Glutamatergic neuron (in vitro differentiated cells): Measurements from ENCODE around the gene TSPAN3. TPM values are rescaled to one million over a fixed set of nuclear protein-coding genes. Genes with fewer than 3 reads are reported as not detected.

Experiments
- DNase-seq: peaks from one replicate; pipeline ENCODE4 v3.0.0; 2022
- H3K27ac Mint-ChIP-seq: one replicate; pipeline ENCODE4 v1.8.0; 2020; ENCODE audit warnings: mild to moderate bottlenecking, mixed read lengths, inconsistent platforms; ENCODE audit not compliant: unreplicated experiment
- H3K27me3 Mint-ChIP-seq: one replicate; pipeline ENCODE4 v1.8.0; 2020; ENCODE audit warnings: mild to moderate bottlenecking, moderate library complexity, mixed read lengths, inconsistent platforms; ENCODE audit not compliant: unreplicated experiment
- H3K36me3 Mint-ChIP-seq: one replicate; pipeline ENCODE4 v1.8.0; 2020; ENCODE audit warnings: mild to moderate bottlenecking, mixed read lengths, inconsistent platforms; ENCODE audit not compliant: unreplicated experiment
- H3K4me1 Mint-ChIP-seq: one replicate; pipeline ENCODE4 v1.8.0; 2020; ENCODE audit warnings: mild to moderate bottlenecking, low read depth, mixed read lengths, inconsistent platforms; ENCODE audit not compliant: unreplicated experiment
- H3K4me3 Mint-ChIP-seq: one replicate; pipeline ENCODE4 v1.8.0; 2020; ENCODE audit warnings: mild to moderate bottlenecking, mixed read lengths, inconsistent platforms; ENCODE audit not compliant: unreplicated experiment
- H3K9me3 Mint-ChIP-seq: one replicate; pipeline ENCODE4 v1.8.0; 2020; ENCODE audit warnings: mild to moderate bottlenecking, moderate library complexity, mixed read lengths, inconsistent platforms; ENCODE audit not compliant: unreplicated experiment
- total RNA-seq: library from RNA; stranded (reverse); fragmentation: NEBNext Ultra II Directional; extraction: Animal tissue kit (Norgen Biotek cat#: 25700); gene quantifications from one replicate; pipeline ENCODE4 v1.2.1, GENCODE V29; 2021; ENCODE audit not compliant: unreplicated experiment
- TF ChIP-seq, protein P1 (sequence below): fragments of 200-600 bp; sonication (generic); IDR thresholded peaks from one replicate; pipeline ENCODE4 v1.5.0; 2021; ENCODE audit not compliant: partially characterized antibody, unreplicated experiment

Gene TSPAN3
- total RNA-seq, 1 donor from 2014 or later = 190 TPM

DNA sequence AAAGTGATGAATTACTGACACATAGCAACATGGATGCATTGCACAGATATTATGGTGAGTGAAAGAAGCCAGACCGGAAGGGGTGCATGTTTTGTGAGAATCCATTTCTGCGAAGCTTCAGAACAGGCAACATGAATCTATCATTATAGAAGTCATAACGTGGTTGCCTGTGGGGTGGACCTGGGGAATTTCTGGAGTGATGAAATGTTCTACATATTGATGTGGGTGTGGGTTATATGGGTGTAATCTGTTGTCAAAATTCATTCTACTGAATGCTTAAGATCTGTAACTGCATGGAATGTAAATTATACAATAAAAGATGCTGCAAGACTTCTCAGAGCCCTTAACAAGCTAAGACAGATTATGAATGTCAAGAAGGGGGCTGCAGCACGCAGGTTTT, 25.2 kb upstream of the TSPAN3 start:
- no peak overlapping the region for H3K27ac Mint-ChIP-seq

DNA sequence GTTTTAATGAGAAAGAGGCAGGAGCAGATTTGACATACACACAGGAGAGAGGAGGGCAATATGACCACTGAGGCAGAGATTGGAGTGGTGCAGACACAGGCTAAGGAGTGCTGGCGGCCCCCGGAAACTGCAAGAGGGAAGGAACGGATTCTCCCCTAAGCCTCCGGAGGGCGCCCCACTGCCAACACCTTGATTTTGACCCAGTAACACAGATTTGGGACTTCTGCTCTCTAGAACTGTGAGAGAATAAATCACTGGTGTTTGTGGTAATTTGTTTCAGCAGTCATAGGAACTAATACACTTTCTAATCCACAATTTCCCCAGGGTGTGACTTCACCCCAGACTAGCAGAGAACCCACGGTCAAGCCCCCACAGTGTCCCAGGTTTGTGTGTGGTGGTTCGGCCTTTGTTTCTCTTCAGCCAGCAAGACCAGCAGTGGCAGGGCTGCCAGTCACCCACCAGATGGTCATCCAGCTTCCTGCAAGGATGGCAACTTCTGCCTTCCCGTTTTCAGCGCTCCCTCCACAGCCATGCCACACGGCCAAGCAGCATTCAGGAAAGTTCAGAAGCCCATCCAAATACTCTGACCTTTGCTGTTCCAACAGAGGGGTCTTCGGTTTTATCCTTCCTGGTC, 23.6 kb upstream of the TSPAN3 start:
- no peak overlapping the region for H3K27ac Mint-ChIP-seq
- no peak for DNase-seq
- H3K9me3 Mint-ChIP-seq = no peaks in the 10 kb centered on the region
- TF ChIP-seq, protein P1, sequence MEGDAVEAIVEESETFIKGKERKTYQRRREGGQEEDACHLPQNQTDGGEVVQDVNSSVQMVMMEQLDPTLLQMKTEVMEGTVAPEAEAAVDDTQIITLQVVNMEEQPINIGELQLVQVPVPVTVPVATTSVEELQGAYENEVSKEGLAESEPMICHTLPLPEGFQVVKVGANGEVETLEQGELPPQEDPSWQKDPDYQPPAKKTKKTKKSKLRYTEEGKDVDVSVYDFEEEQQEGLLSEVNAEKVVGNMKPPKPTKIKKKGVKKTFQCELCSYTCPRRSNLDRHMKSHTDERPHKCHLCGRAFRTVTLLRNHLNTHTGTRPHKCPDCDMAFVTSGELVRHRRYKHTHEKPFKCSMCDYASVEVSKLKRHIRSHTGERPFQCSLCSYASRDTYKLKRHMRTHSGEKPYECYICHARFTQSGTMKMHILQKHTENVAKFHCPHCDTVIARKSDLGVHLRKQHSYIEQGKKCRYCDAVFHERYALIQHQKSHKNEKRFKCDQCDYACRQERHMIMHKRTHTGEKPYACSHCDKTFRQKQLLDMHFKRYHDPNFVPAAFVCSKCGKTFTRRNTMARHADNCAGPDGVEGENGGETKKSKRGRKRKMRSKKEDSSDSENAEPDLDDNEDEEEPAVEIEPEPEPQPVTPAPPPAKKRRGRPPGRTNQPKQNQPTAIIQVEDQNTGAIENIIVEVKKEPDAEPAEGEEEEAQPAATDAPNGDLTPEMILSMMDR = no peak
- H3K27me3 Mint-ChIP-seq = peaks cover 6% of the 10 kb centered on the region
- no peaks in the 10 kb centered on the region for H3K36me3 Mint-ChIP-seq
- H3K4me3 Mint-ChIP-seq = no peak overlapping the region
- peaks cover 20% of the 10 kb centered on the region for H3K4me1 Mint-ChIP-seq

More for the DNA sequence above, 25.2 kb upstream of the TSPAN3 start:
- peaks cover 20% of the 10 kb centered on the region for H3K4me1 Mint-ChIP-seq
- no peak overlapping the region for H3K4me3 Mint-ChIP-seq
- H3K9me3 Mint-ChIP-seq = no peaks in the 10 kb centered on the region
- DNase-seq = no peak
- peaks cover 6% of the 10 kb centered on the region for H3K27me3 Mint-ChIP-seq
- TF ChIP-seq, protein P1 = no peak
- H3K36me3 Mint-ChIP-seq = no peaks in the 10 kb centered on the region

DNA sequence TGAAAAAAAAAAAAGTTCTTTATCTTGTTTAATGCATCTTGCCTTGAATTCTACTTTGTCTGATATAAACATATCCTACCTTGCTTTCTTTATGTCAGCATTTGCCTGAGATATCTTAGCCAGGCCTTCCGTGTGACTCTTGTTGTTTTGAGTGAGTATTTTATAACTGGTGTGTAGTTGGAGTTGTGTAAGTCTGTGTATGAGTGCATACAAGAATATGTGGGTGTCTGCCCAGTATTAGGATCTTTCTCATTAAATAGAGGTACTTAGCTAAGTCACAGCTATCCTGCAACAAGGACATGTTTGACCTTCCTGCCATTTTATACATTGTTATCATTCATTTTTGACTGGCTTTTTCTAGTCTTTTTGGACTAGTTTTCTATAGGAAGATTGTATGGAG, 22.5 kb upstream of the TSPAN3 start:
- Mint-ChIP-seq H3K27ac (no peak overlapping the region), H3K9me3 (no peaks in the 10 kb centered on the region), H3K27me3 (peaks cover 7% of the 10 kb centered on the region), H3K4me1 (peaks cover 20% of the 10 kb centered on the region), H3K4me3 (no peak overlapping the region), H3K36me3 (no peaks in the 10 kb centered on the region)
- DNase-seq = no peak
- TF ChIP-seq, protein P1 = no peak

DNA sequence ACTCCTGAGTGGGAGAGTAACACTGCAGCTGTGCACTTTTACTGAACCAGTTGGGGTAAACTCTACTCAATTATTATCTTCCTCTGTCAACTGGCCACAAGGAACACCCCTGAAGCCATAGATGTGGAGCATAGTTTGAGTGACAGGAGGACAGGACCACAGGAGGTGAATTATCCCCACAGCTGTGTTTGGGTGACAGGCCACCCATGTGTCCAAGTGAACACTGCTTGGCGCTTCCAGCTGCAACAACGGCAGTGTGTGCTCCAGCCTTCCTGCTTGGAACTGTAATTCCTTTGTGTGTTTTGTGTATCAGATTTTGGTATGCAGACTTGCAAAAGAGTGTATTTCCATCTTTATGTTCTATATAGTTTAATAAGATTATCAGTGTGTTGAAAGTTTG, 20.2 kb upstream of the TSPAN3 start:
- no peak for DNase-seq
- H3K4me1 Mint-ChIP-seq = peaks cover 1% of the 10 kb centered on the region

DNA sequence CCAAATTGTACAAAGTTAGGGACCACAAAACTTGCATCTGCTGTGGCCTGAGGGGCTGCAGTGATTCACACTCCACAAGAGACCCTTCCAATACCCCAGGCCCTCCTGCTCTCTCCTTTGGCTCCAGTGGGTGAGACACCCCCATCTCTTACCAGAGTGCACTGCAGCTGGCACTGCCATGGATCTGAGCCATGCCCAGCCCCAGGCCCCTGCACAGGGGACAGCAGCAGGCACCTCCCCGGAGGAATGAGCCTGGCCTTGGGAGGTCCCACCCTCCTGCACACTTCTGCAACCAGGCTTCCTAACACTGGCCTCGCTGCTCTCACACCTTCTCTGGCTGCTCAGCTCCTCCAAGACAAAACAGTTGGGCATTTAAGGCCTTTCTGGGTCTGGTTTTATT, 16.3 kb upstream of the TSPAN3 start:
- Mint-ChIP-seq H3K9me3 (no peaks in the 10 kb centered on the region), H3K4me3 (no peak overlapping the region), H3K27me3 (peaks cover 5% of the 10 kb centered on the region), H3K36me3 (no peaks in the 10 kb centered on the region), H3K27ac (no peak overlapping the region), H3K4me1 (no peaks in the 10 kb centered on the region)
- TF ChIP-seq, protein P1 = no peak
- DNase-seq = no peak

More for the DNA sequence above, 20.2 kb upstream of the TSPAN3 start:
- H3K27ac Mint-ChIP-seq = no peak overlapping the region
- TF ChIP-seq, protein P1 = no peak
- H3K36me3 Mint-ChIP-seq = no peaks in the 10 kb centered on the region
- H3K4me3 Mint-ChIP-seq = no peak overlapping the region
- peaks cover 6% of the 10 kb centered on the region for H3K27me3 Mint-ChIP-seq
- H3K9me3 Mint-ChIP-seq = no peaks in the 10 kb centered on the region
